Measurements from ENCODE around the gene EXOSC5. TPM values are rescaled to one million over a fixed set of nuclear protein-coding genes. Genes with fewer than 3 reads are reported as not detected.

The EXOSC5 gene
- total and polyA plus RNA-seq, 2 of the 4 experiments (the other 2 are of a cell fraction), result 19.0 to 25.2 TPM

DNA sequence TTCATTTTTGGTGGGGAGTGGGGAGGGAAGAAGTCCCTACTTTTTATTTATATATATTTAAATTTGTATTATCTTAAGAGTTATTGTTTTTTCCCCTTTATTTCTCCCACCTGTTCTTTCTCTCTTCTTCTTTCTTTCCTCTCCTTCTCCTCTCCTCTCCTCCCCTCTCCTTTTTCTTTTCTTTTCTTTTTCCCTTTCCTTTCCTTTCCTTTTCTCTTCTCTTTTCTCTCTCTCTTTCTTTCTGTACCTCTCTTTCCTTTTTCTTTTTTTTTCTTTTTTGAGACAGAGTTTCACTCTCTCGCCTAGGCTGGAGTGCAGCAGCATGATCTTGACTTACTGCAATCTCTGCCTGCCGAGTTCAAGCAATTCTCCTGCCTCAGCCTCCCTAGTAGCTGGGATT lies 2.4 kb upstream of the EXOSC5 start:
- peaks cover 4% of the 10 kb centered on the region; the same call in 1 of the 2 replicates for H3K4me1 ChIP-seq (ENCODE audit: control insufficient read depth, insufficient read depth, low read length)
- intact Hi-C loops (cut with micrococcal nuclease) (loop anchor here (5.0 kb wide), 1 partner anchor 47 kb away; the partner anchor contains the start of gene TGFB1), dilution Hi-C loops (cut with HindIII; ENCODE audit: low sequenced_read_pairs, unreplicated experiment) (no loop called here), in situ Hi-C loops (cut with MboI; ENCODE audit: low sequenced_read_pairs) (no loop called here)
- BruUV-seq (replicated peaks), result no TSS peak
- no peak overlapping the region for H2BK120ac ChIP-seq (ENCODE audit: low read depth, low read length)
- no peak overlapping the region for H2BK20ac ChIP-seq (ENCODE audit: low read depth, low read length)
- ChIA-PET POLR2A (ENCODE audit: unreplicated experiment) (interaction anchor here (0.7 kb wide), 1 partner anchor 107 kb away, joined by 3 read pairs; no protein-coding TSS in a partner anchor), CTCF (no interaction called here)
- H3K4me3 ChIP-seq (ENCODE audit: insufficient read depth, low read depth, low read length), result no peak overlapping the region
- ATAC-seq (ENCODE audit: low read depth), result no peak
- H2AK5ac ChIP-seq (ENCODE audit: low read depth, low read length), result no peak overlapping the region
- H2BK5ac ChIP-seq (ENCODE audit: low read depth, low read length, poor library complexity, severe bottlenecking), result no peak overlapping the region
- no peak overlapping the region for H4K91ac ChIP-seq (ENCODE audit: insufficient read depth, low read depth, low read length)
- no peak overlapping the region for H4K5ac ChIP-seq (ENCODE audit: low read depth, low read length)
- no CpG with 5 or more reads among the region's 2 CpGs for WGBS, 2 experiments (ENCODE audit: extremely low coverage in 2 of 2, insufficient read length in 1 of 2)
- H3K14ac ChIP-seq (replicated peaks; ENCODE audit: low read depth, low read length), result no peak overlapping the region
- no peak for TF ChIP-seq RFX5 (IDR thresholded peaks at IDR 0.05; ENCODE audit: low read depth, low read length)
- no peak for DNase-seq
- peaks cover 12% of the 10 kb centered on the region; the same call in 1 of the 2 replicates for H3K9me1 ChIP-seq (ENCODE audit: insufficient read depth, low read length)
- H2AK9ac ChIP-seq (replicated peaks; ENCODE audit: low read depth, low read length, poor library complexity), result no peak overlapping the region
- H2AFZ ChIP-seq (replicated peaks; ENCODE audit: low read length, poor library complexity), result no peak overlapping the region
- H3K4me2 ChIP-seq (ENCODE audit: low read depth, low read length), result no peak overlapping the region
- H3K27ac ChIP-seq (ENCODE audit: insufficient read depth, low read length), result no peak overlapping the region
- H3K56ac ChIP-seq (ENCODE audit: extremely low read depth, insufficient read depth, low read length), result no peak overlapping the region
- no peak overlapping the region for H3K18ac ChIP-seq (ENCODE audit: low read depth, low read length)
- H4K20me1 ChIP-seq (ENCODE audit: insufficient read depth, low read length), result no peaks in the 10 kb centered on the region
- H2BK15ac ChIP-seq (ENCODE audit: low read depth, low read length), result no peak overlapping the region
- H3K27me3 ChIP-seq (ENCODE audit: control insufficient read depth, insufficient read depth, low read length), result no peaks in the 10 kb centered on the region
- H3K36me3 ChIP-seq (ENCODE audit: control insufficient read depth, insufficient read depth, low read length), result 0 out of 2 replicates have a peak, but pooled peaks cover 5% of the 10 kb centered on the region
- H3K4ac ChIP-seq (ENCODE audit: low read depth, low read length), result no peak overlapping the region
- H4K8ac ChIP-seq (ENCODE audit: low read depth in 2 of 2, low read length in 2 of 2), result no peak overlapping the region
- no peak overlapping the region for H3K23ac ChIP-seq (ENCODE audit: low read depth, low read length)
- H3K79me1 ChIP-seq (ENCODE audit: low read depth in 1 of 2, low read length in 2 of 2), result peaks cover 18 to 37% of the 10 kb centered on the region in 2 experiments
- H3K9me3 ChIP-seq (ENCODE audit: control insufficient read depth, insufficient read depth, low read length), result no peaks in the 10 kb centered on the region
- no peak overlapping the region for H3K9ac ChIP-seq (ENCODE audit: low read depth, low read length)
